ENCODE results near the gene DNAJC3. TPM values are rescaled to one million over a fixed set of nuclear protein-coding genes. Genes with fewer than 3 reads are reported as not detected.
A peak's percentile ranks its signal among the peaks of the same experiment; 100 is the strongest.

Gene DNAJC3
- total and polyA plus RNA-seq, 2 of the 13 experiments (the other 11 are each of a cell fraction or from before 2014, with no cell fraction given), result 10.4 to 48.2 TPM

DNA sequence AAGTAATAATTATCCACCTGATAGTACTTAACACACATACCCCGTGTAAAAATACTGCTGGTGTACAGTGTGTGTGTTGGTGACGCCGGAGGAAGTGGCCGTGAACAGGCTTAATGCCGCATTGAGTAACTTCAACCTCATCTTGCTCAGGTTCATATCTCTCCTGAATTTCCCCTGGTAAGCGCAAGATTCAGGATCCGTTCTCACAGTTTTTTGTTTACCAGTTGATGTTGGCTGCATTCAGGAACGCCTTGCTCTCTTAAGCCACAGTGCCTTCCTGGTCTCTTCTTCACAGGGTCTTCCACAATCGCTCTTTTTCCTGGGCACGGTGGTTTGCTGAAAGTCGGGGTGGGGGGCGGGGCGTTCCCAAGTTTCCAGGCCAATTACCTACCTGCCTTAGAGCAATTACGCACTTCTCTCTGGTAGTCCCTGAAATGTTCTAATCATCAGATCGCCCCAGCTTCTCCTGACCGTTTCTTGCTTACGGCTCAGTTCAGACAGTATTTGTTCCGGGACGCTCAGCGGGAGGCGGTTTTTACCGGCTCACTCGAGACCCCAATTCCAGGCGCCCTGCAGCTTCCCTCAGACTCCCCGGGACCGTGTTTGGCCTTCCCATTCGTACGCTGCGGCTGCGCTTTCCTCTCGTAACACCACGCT is 706 bp upstream of the DNAJC3 start (continued):
- TF ChIP-seq, protein P1, sequence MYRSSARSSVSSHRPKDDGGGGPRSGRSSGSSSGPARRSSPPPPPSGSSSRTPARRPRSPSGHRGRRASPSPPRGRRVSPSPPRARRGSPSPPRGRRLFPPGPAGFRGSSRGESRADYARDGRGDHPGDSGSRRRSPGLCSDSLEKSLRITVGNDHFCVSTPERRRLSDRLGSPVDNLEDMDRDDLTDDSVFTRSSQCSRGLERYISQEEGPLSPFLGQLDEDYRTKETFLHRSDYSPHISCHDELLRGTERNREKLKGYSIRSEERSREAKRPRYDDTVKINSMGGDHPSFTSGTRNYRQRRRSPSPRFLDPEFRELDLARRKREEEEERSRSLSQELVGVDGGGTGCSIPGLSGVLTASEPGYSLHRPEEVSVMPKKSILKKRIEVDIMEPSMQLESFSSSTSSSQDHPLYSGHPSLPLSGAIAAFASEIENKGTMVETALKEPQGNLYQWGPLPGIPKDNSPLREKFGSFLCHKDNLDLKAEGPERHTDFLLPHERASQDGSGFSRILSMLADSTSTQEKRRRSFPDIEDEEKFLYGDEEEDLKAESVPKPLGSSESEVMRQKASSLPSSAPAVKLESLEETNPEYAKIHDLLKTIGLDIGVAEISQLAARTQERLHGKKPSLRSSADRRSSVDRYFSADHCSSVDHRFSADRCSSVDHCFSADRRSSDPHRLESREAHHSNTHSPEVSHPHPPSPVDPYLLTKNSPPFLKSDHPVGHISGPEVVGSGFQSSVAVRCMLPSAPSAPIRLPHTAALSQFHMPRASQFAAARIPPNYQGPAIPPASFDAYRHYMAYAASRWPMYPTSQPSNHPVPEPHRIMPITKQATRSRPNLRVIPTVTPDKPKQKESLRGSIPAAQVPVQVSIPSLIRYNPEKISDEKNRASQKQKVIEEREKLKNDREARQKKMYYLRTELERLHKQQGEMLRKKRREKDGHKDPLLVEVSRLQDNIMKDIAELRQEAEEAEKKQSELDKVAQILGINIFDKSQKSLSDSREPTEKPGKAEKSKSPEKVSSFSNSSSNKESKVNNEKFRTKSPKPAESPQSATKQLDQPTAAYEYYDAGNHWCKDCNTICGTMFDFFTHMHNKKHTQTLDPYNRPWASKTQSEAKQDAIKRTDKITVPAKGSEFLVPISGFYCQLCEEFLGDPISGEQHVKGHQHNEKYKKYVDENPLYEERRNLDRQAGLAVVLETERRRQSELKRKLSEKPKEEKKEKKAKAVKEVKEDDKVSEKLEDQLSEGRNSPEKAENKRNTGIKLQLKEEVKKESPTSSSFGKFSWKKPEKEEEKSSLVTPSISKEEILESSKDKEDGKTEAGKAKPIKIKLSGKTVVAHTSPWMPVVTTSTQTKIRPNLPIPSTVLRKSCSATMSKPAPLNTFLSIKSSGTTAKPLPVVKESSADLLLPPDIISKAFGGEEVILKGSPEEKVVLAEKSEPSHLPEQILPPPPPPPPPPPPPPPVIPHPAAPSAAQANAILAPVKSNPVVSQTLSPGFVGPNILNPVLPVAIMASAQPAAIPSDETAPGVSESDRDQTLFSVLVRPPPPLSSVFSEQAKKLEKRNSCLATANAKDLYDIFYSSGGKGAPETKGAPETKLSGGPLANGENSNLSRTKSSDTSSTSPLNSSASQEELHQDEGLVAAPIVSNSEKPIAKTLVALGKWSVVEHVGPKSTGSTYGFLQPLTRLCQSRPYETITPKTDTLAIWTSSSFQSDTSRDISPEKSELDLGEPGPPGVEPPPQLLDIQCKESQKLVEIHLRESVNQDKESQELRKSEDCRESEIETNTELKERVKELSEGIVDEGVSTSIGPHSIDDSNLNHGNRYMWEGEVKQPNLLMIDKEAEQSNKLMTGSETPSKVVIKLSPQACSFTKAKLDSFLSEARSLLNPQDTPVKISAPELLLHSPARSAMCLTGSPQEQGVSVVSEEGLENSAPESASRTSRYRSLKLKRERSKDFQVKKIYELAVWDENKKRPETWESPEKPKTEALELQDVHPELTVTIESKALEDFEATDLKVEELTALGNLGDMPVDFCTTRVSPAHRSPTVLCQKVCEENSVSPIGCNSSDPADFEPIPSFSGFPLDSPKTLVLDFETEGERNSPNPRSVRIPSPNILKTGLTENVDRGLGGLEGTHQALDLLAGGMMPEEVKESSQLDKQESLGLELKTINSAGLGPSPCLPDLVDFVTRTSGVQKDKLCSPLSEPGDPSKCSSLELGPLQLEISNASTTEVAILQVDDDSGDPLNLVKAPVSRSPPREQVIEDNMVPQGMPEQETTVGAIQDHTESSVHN (CRISPR knock-in tag; IDR thresholded peaks at IDR 0.05), result no peak
- no peak for TF ChIP-seq ZNF207 (IDR thresholded peaks at IDR 0.05; ENCODE audit: borderline replicate concordance)
- no peak for TF ChIP-seq ZEB1 (IDR thresholded peaks at IDR 0.05; ENCODE audit: insufficient replicate concordance, low read depth)
- TF ChIP-seq GABPA (IDR thresholded peaks at IDR 0.05; ENCODE audit: low read depth, low read length), result no peak
- TF ChIP-seq GABPA (CRISPR knock-in tag; IDR thresholded peaks at IDR 0.05; ENCODE audit: low read depth), result no peak
- 0 out of 2 replicates have a peak, but pooled peaks have one; percentile 32 for TF ChIP-seq GATAD2A (CRISPR knock-in tag; IDR thresholded peaks at IDR 0.05)
- TF ChIP-seq, protein P2, sequence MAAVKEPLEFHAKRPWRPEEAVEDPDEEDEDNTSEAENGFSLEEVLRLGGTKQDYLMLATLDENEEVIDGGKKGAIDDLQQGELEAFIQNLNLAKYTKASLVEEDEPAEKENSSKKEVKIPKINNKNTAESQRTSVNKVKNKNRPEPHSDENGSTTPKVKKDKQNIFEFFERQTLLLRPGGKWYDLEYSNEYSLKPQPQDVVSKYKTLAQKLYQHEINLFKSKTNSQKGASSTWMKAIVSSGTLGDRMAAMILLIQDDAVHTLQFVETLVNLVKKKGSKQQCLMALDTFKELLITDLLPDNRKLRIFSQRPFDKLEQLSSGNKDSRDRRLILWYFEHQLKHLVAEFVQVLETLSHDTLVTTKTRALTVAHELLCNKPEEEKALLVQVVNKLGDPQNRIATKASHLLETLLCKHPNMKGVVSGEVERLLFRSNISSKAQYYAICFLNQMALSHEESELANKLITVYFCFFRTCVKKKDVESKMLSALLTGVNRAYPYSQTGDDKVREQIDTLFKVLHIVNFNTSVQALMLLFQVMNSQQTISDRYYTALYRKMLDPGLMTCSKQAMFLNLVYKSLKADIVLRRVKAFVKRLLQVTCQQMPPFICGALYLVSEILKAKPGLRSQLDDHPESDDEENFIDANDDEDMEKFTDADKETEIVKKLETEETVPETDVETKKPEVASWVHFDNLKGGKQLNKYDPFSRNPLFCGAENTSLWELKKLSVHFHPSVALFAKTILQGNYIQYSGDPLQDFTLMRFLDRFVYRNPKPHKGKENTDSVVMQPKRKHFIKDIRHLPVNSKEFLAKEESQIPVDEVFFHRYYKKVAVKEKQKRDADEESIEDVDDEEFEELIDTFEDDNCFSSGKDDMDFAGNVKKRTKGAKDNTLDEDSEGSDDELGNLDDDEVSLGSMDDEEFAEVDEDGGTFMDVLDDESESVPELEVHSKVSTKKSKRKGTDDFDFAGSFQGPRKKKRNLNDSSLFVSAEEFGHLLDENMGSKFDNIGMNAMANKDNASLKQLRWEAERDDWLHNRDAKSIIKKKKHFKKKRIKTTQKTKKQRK (IDR thresholded peaks at IDR 0.05; ENCODE audit: low read length), result no peak
- TF ChIP-seq SYNCRIP (IDR thresholded peaks at IDR 0.05; ENCODE audit: insufficient read depth, low read depth, low read length), result no peak
- TF ChIP-seq FOXC1 (CRISPR knock-in tag; IDR thresholded peaks at IDR 0.05; ENCODE audit: borderline replicate concordance), result peak; percentile 50; the same call in 1 of the 2 replicates
- TF ChIP-seq HOXD1 (CRISPR knock-in tag; IDR thresholded peaks at IDR 0.05), result no peak
- TF ChIP-seq, protein P3, sequence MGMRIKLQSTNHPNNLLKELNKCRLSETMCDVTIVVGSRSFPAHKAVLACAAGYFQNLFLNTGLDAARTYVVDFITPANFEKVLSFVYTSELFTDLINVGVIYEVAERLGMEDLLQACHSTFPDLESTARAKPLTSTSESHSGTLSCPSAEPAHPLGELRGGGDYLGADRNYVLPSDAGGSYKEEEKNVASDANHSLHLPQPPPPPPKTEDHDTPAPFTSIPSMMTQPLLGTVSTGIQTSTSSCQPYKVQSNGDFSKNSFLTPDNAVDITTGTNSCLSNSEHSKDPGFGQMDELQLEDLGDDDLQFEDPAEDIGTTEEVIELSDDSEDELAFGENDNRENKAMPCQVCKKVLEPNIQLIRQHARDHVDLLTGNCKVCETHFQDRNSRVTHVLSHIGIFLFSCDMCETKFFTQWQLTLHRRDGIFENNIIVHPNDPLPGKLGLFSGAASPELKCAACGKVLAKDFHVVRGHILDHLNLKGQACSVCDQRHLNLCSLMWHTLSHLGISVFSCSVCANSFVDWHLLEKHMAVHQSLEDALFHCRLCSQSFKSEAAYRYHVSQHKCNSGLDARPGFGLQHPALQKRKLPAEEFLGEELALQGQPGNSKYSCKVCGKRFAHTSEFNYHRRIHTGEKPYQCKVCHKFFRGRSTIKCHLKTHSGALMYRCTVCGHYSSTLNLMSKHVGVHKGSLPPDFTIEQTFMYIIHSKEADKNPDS (CRISPR knock-in tag; IDR thresholded peaks at IDR 0.05), result peak; percentile 10; the same call in 1 of the 2 replicates
- TF ChIP-seq, protein P4, sequence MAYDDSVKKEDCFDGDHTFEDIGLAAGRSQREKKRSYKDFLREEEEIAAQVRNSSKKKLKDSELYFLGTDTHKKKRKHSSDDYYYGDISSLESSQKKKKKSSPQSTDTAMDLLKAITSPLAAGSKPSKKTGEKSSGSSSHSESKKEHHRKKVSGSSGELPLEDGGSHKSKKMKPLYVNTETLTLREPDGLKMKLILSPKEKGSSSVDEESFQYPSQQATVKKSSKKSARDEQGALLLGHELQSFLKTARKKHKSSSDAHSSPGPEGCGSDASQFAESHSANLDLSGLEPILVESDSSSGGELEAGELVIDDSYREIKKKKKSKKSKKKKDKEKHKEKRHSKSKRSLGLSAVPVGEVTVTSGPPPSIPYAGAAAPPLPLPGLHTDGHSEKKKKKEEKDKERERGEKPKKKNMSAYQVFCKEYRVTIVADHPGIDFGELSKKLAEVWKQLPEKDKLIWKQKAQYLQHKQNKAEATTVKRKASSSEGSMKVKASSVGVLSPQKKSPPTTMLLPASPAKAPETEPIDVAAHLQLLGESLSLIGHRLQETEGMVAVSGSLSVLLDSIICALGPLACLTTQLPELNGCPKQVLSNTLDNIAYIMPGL (CRISPR knock-in tag; IDR thresholded peaks at IDR 0.05; ENCODE audit: borderline replicate concordance in 1 of 2, low read depth in 1 of 2), result no peak
